H1 (cell line): ENCODE data around the gene PLEKHM3. TPM values are rescaled to one million over a fixed set of nuclear protein-coding genes. Genes with fewer than 3 reads are reported as not detected.
A peak's percentile ranks its signal among the peaks of the same experiment; 100 is the strongest.

ENCODE experiments used
- CTCF ChIA-PET: fragments of 300-600 bp; sonication (Branson Sonifier 250); formaldehyde crosslinking; loops from one replicate; lab custom pipeline; 2021; ENCODE audit not compliant: partially characterized antibody; lab: Charles Lee
- POLR2A ChIA-PET: fragments of 300-600 bp; sonication (Branson Sonifier 250); formaldehyde crosslinking; loops from one replicate; lab custom pipeline; 2021; ENCODE audit warnings: inconsistent platforms; ENCODE audit not compliant: partially characterized antibody; lab: Charles Lee
- DNase-seq, 2 experiments: peaks; one replicate each; pipeline versions ENCODE4 v3.0.0 to v3.0.0-alpha.2; 2010 to 2022; ENCODE audit warnings: low spot score in 2 of 2, low read depth in 1 of 2, mixed read lengths in 1 of 2
- FAIRE-seq: peaks from 2 replicates; lab custom pipeline; 2011; peaks lifted over from hg19 to GRCh38; lab: Jason Lieb, UNC
- H2AFZ ChIP-seq: 2 replicates; pipeline ENCODE4 v1.8.1; 2012; ENCODE audit warnings: low read length, inconsistent platforms
- H2AK5ac ChIP-seq: 2 replicates; pipeline ENCODE4 v1.6.1; 2013; ENCODE audit warnings: low read depth, low read length
- H2BK120ac ChIP-seq: replicated peaks from 2 replicates; pipeline ENCODE3; 2013; ENCODE audit warnings: low read depth, low read length, inconsistent platforms
- H2BK12ac ChIP-seq: 2 replicates; pipeline ENCODE4 v1.6.1; 2013; ENCODE audit warnings: low read depth, low read length
- H2BK15ac ChIP-seq: 2 replicates; pipeline ENCODE4 v1.6.1; 2013; ENCODE audit warnings: low read length
- H2BK20ac ChIP-seq: 2 replicates; pipeline ENCODE4 v1.6.1; 2013; ENCODE audit warnings: low read length
- H2BK5ac ChIP-seq: 2 replicates; pipeline ENCODE4 v1.6.1; 2013; ENCODE audit warnings: low read depth, low read length
- H3K14ac ChIP-seq: 2 replicates; pipeline ENCODE4 v1.6.1; 2013; ENCODE audit warnings: inconsistent platforms; ENCODE audit not compliant: insufficient read length
- H3K18ac ChIP-seq: 2 replicates; pipeline ENCODE4 v1.6.1; 2013; ENCODE audit warnings: low read length; ENCODE audit errors: extremely low read depth
- H3K23ac ChIP-seq: 2 replicates; pipeline ENCODE4 v1.6.1; 2013; ENCODE audit warnings: inconsistent platforms; ENCODE audit not compliant: insufficient read length
- H3K23me2 ChIP-seq: 2 replicates; pipeline ENCODE4 v1.6.1; 2013; ENCODE audit warnings: low read depth, low read length
- H3K27ac ChIP-seq: 2 replicates; pipeline ENCODE4 v1.6.1; 2011; ENCODE audit warnings: low read depth, low read length, inconsistent platforms
- H3K27me3 ChIP-seq, 4 experiments: replicated peaks in 1 of 4; 1 replicate in 1 of 4; 2 replicates in 3 of 4; pipeline versions ENCODE4 v1.6.1 to v1.8.1; 2011 to 2013; ENCODE audit warnings: low read length in 3 of 4, mild to moderate bottlenecking in 3 of 4, inconsistent platforms in 2 of 4, mixed read lengths in 2 of 4, moderate library complexity in 1 of 4; ENCODE audit not compliant: control insufficient read depth in 3 of 4, insufficient read depth in 3 of 4; ENCODE audit errors: extremely low read depth in 1 of 4
- H3K36me3 ChIP-seq, 4 experiments: 2 replicates each; pipeline versions ENCODE4 v1.6.1 to v1.8.1; 2011 to 2013; ENCODE audit warnings: mild to moderate bottlenecking in 4 of 4, low read length in 3 of 4, moderate library complexity in 2 of 4, control low read depth in 1 of 4, inconsistent platforms in 1 of 4; ENCODE audit not compliant: insufficient read depth in 4 of 4, control insufficient read depth in 2 of 4
- H3K4ac ChIP-seq: replicated peaks from 2 replicates; pipeline ENCODE3; 2013; ENCODE audit warnings: low read length, low read depth, mixed read lengths, inconsistent platforms; ENCODE audit not compliant: insufficient read length
- H3K4me1 ChIP-seq, 4 experiments: replicated peaks in 1 of 4; 1 replicate in 1 of 4; 2 replicates in 3 of 4; pipeline versions ENCODE4 v1.6.1 to v1.8.1; 2011 to 2013; ENCODE audit warnings: low read length in 3 of 4, inconsistent platforms in 2 of 4, mixed read lengths in 1 of 4; ENCODE audit not compliant: insufficient read depth in 4 of 4, control insufficient read depth in 3 of 4
- H3K4me2 ChIP-seq, 2 experiments: 2 replicates each; pipeline versions ENCODE4 v1.6.1 to v1.8.1; 2011 to 2013; ENCODE audit warnings: low read depth in 2 of 2, low read length in 2 of 2, control low read depth in 1 of 2, inconsistent platforms in 1 of 2, mild to moderate bottlenecking in 1 of 2; ENCODE audit not compliant: insufficient read depth in 1 of 2
- H3K4me3 ChIP-seq, 4 experiments: fragments of 200-600, 300-600 bp in 1 of 4; sonication (generic), shearing (Covaris generic), sonication (Bioruptor Twin) in 1 of 4; 2 replicates each; pipeline versions ENCODE4 v1.5.1 to v1.8.1; 2011 to 2016; ENCODE audit warnings: low read length in 4 of 4, low read depth in 3 of 4, control low read depth in 2 of 4, inconsistent platforms in 2 of 4, mild to moderate bottlenecking in 2 of 4, mixed read lengths in 1 of 4, moderate library complexity in 1 of 4; ENCODE audit not compliant: insufficient read depth in 2 of 4; ENCODE audit errors: extremely low read depth in 1 of 4
- H3K56ac ChIP-seq: replicated peaks from 2 replicates; pipeline ENCODE3; 2013; ENCODE audit warnings: low read depth, mild to moderate bottlenecking, mixed read lengths, low read length, inconsistent platforms; ENCODE audit not compliant: insufficient read length
- H3K79me1 ChIP-seq: 2 replicates; pipeline ENCODE4 v1.6.1; 2013; ENCODE audit warnings: low read depth, low read length, control low read depth
- H3K79me2 ChIP-seq, 2 experiments: 2 replicates each; pipeline versions ENCODE4 v1.6.1 to v1.8.1; 2012 to 2013; ENCODE audit warnings: low read length in 2 of 2, mild to moderate bottlenecking in 2 of 2, inconsistent platforms in 1 of 2; ENCODE audit not compliant: insufficient read depth in 2 of 2, control insufficient read depth in 1 of 2
- H3K9ac ChIP-seq, 4 experiments: replicated peaks in 1 of 4; 1 replicate in 1 of 4; 2 replicates in 3 of 4; pipeline versions ENCODE4 v1.6.1 to v1.8.1; 2011 to 2013; ENCODE audit warnings: low read depth in 3 of 4, low read length in 3 of 4, control low read depth in 2 of 4, mild to moderate bottlenecking in 2 of 4, moderate library complexity in 2 of 4, inconsistent platforms in 1 of 4; ENCODE audit errors: extremely low read depth in 1 of 4
- H3K9me3 ChIP-seq, 2 experiments: 2 replicates each; pipeline versions ENCODE4 v1.6.1 to v1.8.1; 2012 to 2013; ENCODE audit warnings: mild to moderate bottlenecking in 2 of 2, moderate library complexity in 2 of 2, control low read depth in 1 of 2, inconsistent platforms in 1 of 2, low read depth in 1 of 2, low read length in 1 of 2, mixed read lengths in 1 of 2; ENCODE audit not compliant: insufficient read depth in 2 of 2
- H4K20me1 ChIP-seq, 2 experiments: replicated peaks in 1 of 2; 2 replicates each; pipeline versions ENCODE3 to v1.8.1; 2011 to 2013; ENCODE audit warnings: inconsistent platforms in 2 of 2, low read length in 2 of 2, mild to moderate bottlenecking in 1 of 2; ENCODE audit not compliant: insufficient read depth in 2 of 2, control insufficient read depth in 1 of 2
- H4K5ac ChIP-seq: 2 replicates; pipeline ENCODE4 v1.6.1; 2013; ENCODE audit warnings: low read length, low read depth, mixed read lengths, inconsistent platforms; ENCODE audit not compliant: insufficient read length
- H4K8ac ChIP-seq: 2 replicates; pipeline ENCODE4 v1.8.0; 2013; ENCODE audit warnings: mild to moderate bottlenecking, moderate library complexity, low read length, inconsistent platforms; ENCODE audit not compliant: insufficient read depth; ENCODE audit errors: extremely low read depth
- H4K91ac ChIP-seq: replicated peaks from 2 replicates; pipeline ENCODE3; 2013; ENCODE audit warnings: low read length, mixed read lengths, inconsistent platforms; ENCODE audit not compliant: insufficient read length
- NRF1 ChIP-seq: IDR thresholded peaks from 2 replicates; pipeline ENCODE4 v1.6.1; 2011; ENCODE audit warnings: mild to moderate bottlenecking, low read depth, low read length, improper control_type of control experiment
- POLR2AphosphoS5 ChIP-seq: IDR thresholded peaks from 2 replicates; pipeline ENCODE4 v1.6.1; 2011; ENCODE audit warnings: low read depth, low read length
- RAD21 ChIP-seq, 2 experiments: IDR thresholded peaks in 1 of 2; conservative IDR thresholded peaks in 1 of 2; 2 replicates each; pipeline ENCODE4 v1.6.1; 2011; ENCODE audit warnings: low read depth in 2 of 2, low read length in 2 of 2, improper control_type of control experiment in 1 of 2, inconsistent platforms in 1 of 2, mild to moderate bottlenecking in 1 of 2, moderate library complexity in 1 of 2
- SIX5 ChIP-seq: IDR thresholded peaks from 2 replicates; pipeline ENCODE4 v1.6.1; 2011; ENCODE audit warnings: mild to moderate bottlenecking, low read depth, low read length
- WGBS, 2 experiments: shearing (Covaris generic) in 1 of 2; methylation state at CpG; one replicate each; pipeline versions ENCODE4 v1.1.6 to v1.1.7; 2013 to 2015; ENCODE audit warnings: low lambda C conversion rate in 2 of 2, mixed read lengths in 2 of 2, inconsistent platforms in 1 of 2, low coverage in 1 of 2, missing lambda C conversion rate in 1 of 2; ENCODE audit not compliant: insufficient replicate concordance in 2 of 2, insufficient coverage in 1 of 2, insufficient read length in 1 of 2; ENCODE audit errors: extremely low coverage in 1 of 2, missing lambda C conversion rate in 1 of 2; 5-methylcytosine and 5-hydroxymethylcytosine counted together
- polyA plus RNA-seq, 7 experiments: library from polyadenylated mRNA; depleted of rRNA in 3 of 7; stranded (reverse) in 5 of 7; unstranded in 2 of 7; fragments of >200 nt in 5 of 7; fragments of 200-250 nt in 2 of 7; gene quantifications; 1 replicate in 5 of 7; 2 replicates in 1 of 7; 4 replicates in 1 of 7; pipeline versions ENCODE4 v1.2.1 to v1.2.3, GENCODE V29; 2011 to 2013; ENCODE audit warnings: missing spikeins in 2 of 7, mixed read lengths in 2 of 7
- total RNA-seq: library from RNA; stranded (reverse); fragmentation: NEBNext Ultra II Directional; extraction: Animal tissue kit (Norgen Biotek cat#: 25700); gene quantifications from 2 replicates; pipeline ENCODE4 v1.2.1, GENCODE V29; 2021

The PLEKHM3 gene
- total and polyA plus RNA-seq, 2 of the 8 experiments (the other 6 are each of a cell fraction or from before 2014, with no cell fraction given): 2.3 to 5.8 TPM

- Histone ChIP-seq H4K91ac (no peak overlapping the region), H4K20me1 (no peaks in the 10 kb centered on the region), H3K4me1 (peaks cover 0 to 10% (median 2%) of the 10 kb centered on the region in 4 experiments; a peak in 2 of 7 replicates), H3K56ac (no peak overlapping the region), H4K8ac (no peak overlapping the region), H3K4me3 (no peak overlapping the region), H2BK15ac (peak overlapping the region; percentile 47; the same call in 1 of the 2 replicates), H3K36me3 (no peaks in the 10 kb centered on the region), H2AK5ac (no peak overlapping the region), H2BK120ac (no peak overlapping the region), H2AFZ (no peak overlapping the region), H3K9ac (no peak overlapping the region), H3K79me1 (no peaks in the 10 kb centered on the region), H3K4me2 (no peak overlapping the region), H3K4ac (no peak overlapping the region), H3K23ac (no peak overlapping the region), H3K9me3 (peaks cover 0 to 4% of the 10 kb centered on the region in 2 experiments; a peak in 2 of 4 replicates), H3K79me2 (no peaks in the 10 kb centered on the region), H2BK20ac (no peak overlapping the region), H3K27ac (no peak overlapping the region), H3K14ac (no peak overlapping the region), H2BK12ac (no peak overlapping the region), H3K27me3 (no peaks in the 10 kb centered on the region), H2BK5ac (no peak overlapping the region), H3K23me2 (no peaks in the 10 kb centered on the region), H3K18ac (no peak overlapping the region), H4K5ac (no peak overlapping the region)
- POLR2A ChIA-PET: no interaction called here
- DNase-seq: no peak
- no peak for FAIRE-seq
- WGBS, 2 experiments: 63% methylated on average over 4 of the region's 4 CpGs; no CpG with 5 or more reads in 1 of the 2 experiments
- CTCF ChIA-PET: interaction anchor here (0.6 to 8.8 kb wide), 2 partner anchors 54 to 288 kb away, joined by 3 to 157 read pairs; no protein-coding TSS in a partner anchor
- no peak for TF ChIP-seq POLR2AphosphoS5
- no peak for TF ChIP-seq NRF1
- no peak for TF ChIP-seq SIX5
- TF ChIP-seq RAD21 (IDR thresholded peaks at IDR 0.05 in 1 of 2, conservative IDR thresholded peaks at IDR 0.05 in 1 of 2; ENCODE audit: low read depth in 2 of 2, low read length in 2 of 2): no peak
Measured at GRCh38 chr2:208036357-208036756, 11.0 kb upstream of the PLEKHM3 start.
